PC-9 (cell line): Measurements from ENCODE around the gene CXCR3. TPM values are rescaled to one million over a fixed set of nuclear protein-coding genes. Genes with fewer than 3 reads are reported as not detected.
"Not testable (repeated sequence)": the region's sequence is repeated elsewhere in the genome, so short reads cannot be mapped to it uniquely, and the experiment has no call there.

Source experiments
- BruUV-seq: library from RNA; stranded (reverse); fragments of 400-500 nt; replicated peaks from 2 replicates; lab custom pipeline; 2021; lab: Mats Ljungman, UMichigan
- CTCF ChIA-PET: fragments of 300-600 bp; sonication (Branson Sonifier 250); formaldehyde crosslinking; loops from one replicate; lab custom pipeline; 2022; ENCODE audit warnings: antibody characterized with exemption; lab: Charles Lee
- POLR2A ChIA-PET: fragments of 300-600 bp; sonication (Branson Sonifier 250); formaldehyde crosslinking; loops from one replicate; lab custom pipeline; 2022; ENCODE audit warnings: antibody characterized with exemption; ENCODE audit not compliant: unreplicated experiment; lab: Charles Lee
- DNase-seq, 2 experiments: peaks; one replicate each; pipeline versions ENCODE4 v3.0.0 to v3.0.0-alpha.2; 2015 to 2022; ENCODE audit warnings: mixed read lengths in 1 of 2
- H2AFZ ChIP-seq: fragments of 200-600 bp; sonication (generic); 2 replicates; pipeline ENCODE4 v1.8.1; 2017; ENCODE audit warnings: antibody characterized with exemption
- H3F3A ChIP-seq: fragments of 200-600 bp; sonication (generic); 2 replicates; pipeline ENCODE4 v1.8.1; 2017; ENCODE audit warnings: antibody characterized with exemption, mild to moderate bottlenecking, low read depth; ENCODE audit not compliant: insufficient read depth
- H3K27ac ChIP-seq: fragments of 200-600 bp; sonication (generic); 2 replicates; pipeline ENCODE4 v1.6.1; 2016; ENCODE audit warnings: mixed run types
- H3K27me3 ChIP-seq: fragments of 200-600 bp; sonication (generic); 2 replicates; pipeline ENCODE4 v1.6.1; 2016; ENCODE audit warnings: low read depth, mixed run types; ENCODE audit not compliant: insufficient read depth
- H3K36me3 ChIP-seq: fragments of 200-600 bp; sonication (generic); 2 replicates; pipeline ENCODE4 v1.6.1; 2016; ENCODE audit warnings: low read depth, mixed run types
- H3K4me1 ChIP-seq: fragments of 200-600 bp; sonication (generic); replicated peaks from 2 replicates; pipeline ENCODE4 v1.6.1; 2016; ENCODE audit warnings: mixed run types; ENCODE audit not compliant: insufficient read depth
- H3K4me2 ChIP-seq: fragments of 200-600 bp; sonication (generic); 2 replicates; pipeline ENCODE4 v1.6.1; 2017; ENCODE audit warnings: mixed run types
- H3K4me3 ChIP-seq: fragments of 200-600 bp; sonication (generic); 2 replicates; pipeline ENCODE4 v1.6.1; 2016; ENCODE audit warnings: mixed run types
- H3K79me2 ChIP-seq: fragments of 200-600 bp; sonication (generic); 2 replicates; pipeline ENCODE4 v1.6.1; 2017; ENCODE audit warnings: low read depth, mixed run types
- H3K9me2 ChIP-seq: fragments of 200-600 bp; sonication (generic); 2 replicates; pipeline ENCODE4 v1.8.1; 2017; ENCODE audit warnings: mild to moderate bottlenecking; ENCODE audit not compliant: insufficient read depth
- H3K9me3 ChIP-seq: fragments of 200-600 bp; sonication (generic); 2 replicates; pipeline ENCODE4 v1.8.1; 2016; ENCODE audit warnings: low read depth; ENCODE audit not compliant: insufficient read depth
- H4K20me1 ChIP-seq: fragments of 200-600 bp; sonication (generic); 2 replicates; pipeline ENCODE4 v1.8.1; 2017; ENCODE audit not compliant: insufficient read depth
- EZH2 ChIP-seq: fragments of 200-600 bp; sonication (generic); IDR thresholded peaks from 2 replicates; pipeline ENCODE4 v1.8.0; 2017; ENCODE audit warnings: antibody characterized with exemption, low read depth
- intact Hi-C: fragments of 100-400 bp; cut with micrococcal nuclease; formaldehyde crosslinking; loops from one replicate; pipeline ENCODE4 v1.10.0; 2022; ENCODE audit not compliant: unreplicated experiment
- total RNA-seq: library from RNA; stranded (reverse); gene quantifications from 2 replicates; pipeline ENCODE4 v1.2.3, GENCODE V29; 2021
- TF ChIP-seq, protein P1 (sequence below): fragments of 200-600 bp; sonication (generic); conservative IDR thresholded peaks from 2 replicates; pipeline ENCODE4 v1.6.1; 2017; ENCODE audit warnings: mixed run types, antibody characterized with exemption, mild to moderate bottlenecking, moderate library complexity

CXCR3 gene
- total RNA-seq, 1 experiment from 2014 or later = not detected

DNA sequence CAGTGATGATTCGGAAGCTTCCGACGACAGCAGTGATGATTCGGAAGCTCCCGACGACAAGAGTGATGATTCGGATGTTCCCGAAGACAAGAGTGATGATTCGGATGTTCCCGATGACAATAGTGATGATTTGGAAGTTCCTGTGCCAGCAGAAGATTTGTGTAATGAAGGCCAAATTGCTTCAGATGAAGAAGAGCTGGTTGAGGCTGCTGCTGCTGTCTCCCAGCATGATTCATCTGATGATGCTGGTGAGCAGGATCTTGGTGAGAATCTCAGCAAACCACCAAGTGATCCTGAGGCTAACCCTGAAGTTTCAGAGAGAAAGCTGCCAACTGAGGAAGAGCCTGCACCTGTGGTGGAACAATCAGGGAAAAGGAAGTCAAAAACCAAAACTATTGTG is 14.2 kb downstream of the CXCR3 start:
- H3K36me3 ChIP-seq = no peaks in the 10 kb centered on the region
- no peaks in the 10 kb centered on the region for H3K4me1 ChIP-seq
- H3K9me3 ChIP-seq = no peaks in the 10 kb centered on the region
- no peaks in the 10 kb centered on the region for H3K27me3 ChIP-seq
- DNase-seq = no peak
- no peaks in the 10 kb centered on the region for H3K9me2 ChIP-seq
- H3K4me2 ChIP-seq = no peak overlapping the region
- H4K20me1 ChIP-seq = no peaks in the 10 kb centered on the region
- ChIA-PET POLR2A (no interaction called here), CTCF (no interaction called here)
- no peak overlapping the region for H3K27ac ChIP-seq
- H2AFZ ChIP-seq = no peak overlapping the region
- H3K4me3 ChIP-seq = no peak overlapping the region
- no TSS peak for BruUV-seq
- no peaks in the 10 kb centered on the region for H3F3A ChIP-seq
- intact Hi-C loops = no loop called here
- H3K79me2 ChIP-seq = no peaks in the 10 kb centered on the region
- no peak for TF ChIP-seq EZH2
- TF ChIP-seq, protein P1, sequence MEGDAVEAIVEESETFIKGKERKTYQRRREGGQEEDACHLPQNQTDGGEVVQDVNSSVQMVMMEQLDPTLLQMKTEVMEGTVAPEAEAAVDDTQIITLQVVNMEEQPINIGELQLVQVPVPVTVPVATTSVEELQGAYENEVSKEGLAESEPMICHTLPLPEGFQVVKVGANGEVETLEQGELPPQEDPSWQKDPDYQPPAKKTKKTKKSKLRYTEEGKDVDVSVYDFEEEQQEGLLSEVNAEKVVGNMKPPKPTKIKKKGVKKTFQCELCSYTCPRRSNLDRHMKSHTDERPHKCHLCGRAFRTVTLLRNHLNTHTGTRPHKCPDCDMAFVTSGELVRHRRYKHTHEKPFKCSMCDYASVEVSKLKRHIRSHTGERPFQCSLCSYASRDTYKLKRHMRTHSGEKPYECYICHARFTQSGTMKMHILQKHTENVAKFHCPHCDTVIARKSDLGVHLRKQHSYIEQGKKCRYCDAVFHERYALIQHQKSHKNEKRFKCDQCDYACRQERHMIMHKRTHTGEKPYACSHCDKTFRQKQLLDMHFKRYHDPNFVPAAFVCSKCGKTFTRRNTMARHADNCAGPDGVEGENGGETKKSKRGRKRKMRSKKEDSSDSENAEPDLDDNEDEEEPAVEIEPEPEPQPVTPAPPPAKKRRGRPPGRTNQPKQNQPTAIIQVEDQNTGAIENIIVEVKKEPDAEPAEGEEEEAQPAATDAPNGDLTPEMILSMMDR = no peak

DNA sequence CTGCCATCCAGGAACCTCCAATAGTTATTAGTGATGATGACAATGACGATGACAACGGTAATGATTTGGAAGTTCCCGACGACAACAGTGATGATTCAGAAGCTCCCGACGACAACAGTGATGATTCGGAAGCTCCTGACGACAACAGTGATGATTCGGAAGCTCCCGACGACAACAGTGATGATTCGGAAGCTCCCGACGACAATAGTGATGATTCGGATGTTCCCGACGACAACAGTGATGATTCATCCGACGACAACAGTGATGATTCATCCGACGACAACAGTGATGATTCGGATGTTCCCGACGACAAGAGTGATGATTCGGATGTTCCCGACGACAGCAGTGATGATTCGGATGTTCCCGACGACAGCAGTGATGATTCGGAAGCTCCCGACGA is 14.7 kb downstream of the CXCR3 start:
- Histone ChIP-seq H3K36me3 (no peaks in the 10 kb centered on the region), H3K27ac (no peak overlapping the region), H3F3A (no peaks in the 10 kb centered on the region), H3K4me1 (no peaks in the 10 kb centered on the region), H3K79me2 (no peaks in the 10 kb centered on the region), H3K9me2 (no peaks in the 10 kb centered on the region), H2AFZ (no peak overlapping the region), H3K27me3 (no peaks in the 10 kb centered on the region), H4K20me1 (no peaks in the 10 kb centered on the region), H3K4me3 (no peak overlapping the region), H3K4me2 (no peak overlapping the region), H3K9me3 (no peaks in the 10 kb centered on the region)
- no peak for DNase-seq
- intact Hi-C loops = no loop called here
- POLR2A ChIA-PET = no interaction called here
- TF ChIP-seq, protein P1 = no peak
- no peak for TF ChIP-seq EZH2
- BruUV-seq = no TSS peak
- CTCF ChIA-PET = no interaction called here

DNA sequence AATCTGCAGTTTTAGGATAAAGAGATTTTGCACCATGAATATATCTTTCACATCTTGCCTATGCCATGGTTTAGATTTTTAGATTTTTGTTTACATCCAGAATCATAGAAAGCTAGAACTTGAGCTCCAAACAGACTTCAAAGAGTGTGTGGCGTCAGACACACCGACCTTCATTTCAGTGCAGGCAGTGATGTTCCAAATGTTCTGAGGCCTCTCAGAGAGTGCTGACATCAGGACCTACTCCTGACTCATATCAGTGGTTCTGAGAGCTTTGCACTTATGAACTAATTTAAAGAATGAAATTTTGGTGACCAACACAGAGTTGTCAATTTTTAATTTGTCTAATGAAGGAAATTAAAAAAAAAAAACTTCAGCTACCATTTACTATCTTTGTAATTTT is 18.3 kb downstream of the CXCR3 start:
- Histone ChIP-seq H3K27me3 (no peaks in the 10 kb centered on the region), H3F3A (no peaks in the 10 kb centered on the region), H4K20me1 (no peaks in the 10 kb centered on the region), H3K4me2 (no peak overlapping the region), H3K9me3 (no peaks in the 10 kb centered on the region), H3K9me2 (no peaks in the 10 kb centered on the region), H2AFZ (no peak overlapping the region), H3K4me1 (no peaks in the 10 kb centered on the region), H3K36me3 (no peaks in the 10 kb centered on the region), H3K4me3 (no peak overlapping the region), H3K27ac (no peak overlapping the region), H3K79me2 (no peaks in the 10 kb centered on the region)
- no TSS peak for BruUV-seq
- intact Hi-C loops = no loop called here
- DNase-seq = no peak
- ChIA-PET CTCF (no interaction called here), POLR2A (no interaction called here)
- TF ChIP-seq EZH2 = no peak
- TF ChIP-seq, protein P1 = no peak

DNA sequence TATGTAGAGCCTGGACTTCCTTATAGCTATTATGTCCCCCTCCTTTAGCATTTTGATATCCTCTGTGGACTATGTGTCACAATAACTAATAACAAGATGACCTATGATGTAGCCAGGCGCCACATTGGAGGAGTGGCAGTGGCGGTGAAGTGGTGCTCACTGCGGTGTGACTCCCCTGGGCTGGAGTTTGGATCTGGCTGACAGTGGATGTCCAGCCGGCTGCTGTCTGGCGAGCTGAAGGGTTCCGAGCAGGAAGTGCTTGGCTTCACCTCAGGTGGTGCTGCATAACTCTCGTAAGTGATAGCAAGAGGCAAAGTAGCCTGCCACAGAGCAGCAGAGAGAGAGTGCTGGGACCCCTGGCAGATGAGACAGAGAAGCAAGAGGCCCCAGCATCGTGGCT is 25.1 kb downstream of the CXCR3 start:
- H3K36me3 ChIP-seq, H4K20me1 ChIP-seq, H2AFZ ChIP-seq, CTCF ChIA-PET, H3K4me3 ChIP-seq, H3K4me2 ChIP-seq, H3K9me3 ChIP-seq, POLR2A ChIA-PET, intact Hi-C loops, H3K27me3 ChIP-seq, H3K9me2 ChIP-seq, DNase-seq, BruUV-seq, H3K79me2 ChIP-seq, H3F3A ChIP-seq, H3K27ac ChIP-seq, H3K4me1 ChIP-seq: not testable (repeated sequence)
